IMR-90 (cell line): Measurements from ENCODE around the gene NPPC. TPM values are rescaled to one million over a fixed set of nuclear protein-coding genes. Genes with fewer than 3 reads are reported as not detected.

Experiments used
- ATAC-seq: fragments of 200-7000 bp; cut with Tn5 transposase; 2 replicates; pipeline ENCODE4 v1.9.1; 2020; ENCODE audit warnings: low read depth, mild to moderate bottlenecking, moderate library complexity
- BruUV-seq: library from RNA; stranded (reverse); fragments of 400-500 nt; replicated peaks from 2 replicates; lab custom pipeline; 2021; lab: Mats Ljungman, UMichigan
- CTCF ChIA-PET: fragments of 300-600 bp; formaldehyde crosslinking; extraction: SDS; loops from one replicate; lab custom pipeline; 2021; ENCODE audit warnings: antibody characterized with exemption; lab: Yijun Ruan, JAX
- POLR2A ChIA-PET: fragments of 300-600 bp; sonication (Branson Sonifier 250); formaldehyde crosslinking; loops from one replicate; lab custom pipeline; 2022; ENCODE audit warnings: antibody characterized with exemption; ENCODE audit not compliant: unreplicated experiment; lab: Charles Lee
- DNase-seq: peaks from one replicate; pipeline ENCODE4 v3.0.0; 2013
- H2AFZ ChIP-seq: replicated peaks from 2 replicates; pipeline ENCODE3; 2013; ENCODE audit warnings: low read length, mild to moderate bottlenecking; ENCODE audit not compliant: poor library complexity
- H2AK5ac ChIP-seq: 2 replicates; pipeline ENCODE4 v1.6.1; 2013; ENCODE audit warnings: low read depth, low read length, inconsistent platforms
- H2AK9ac ChIP-seq: replicated peaks from 2 replicates; pipeline ENCODE3; 2013; ENCODE audit warnings: mild to moderate bottlenecking, low read depth, low read length, moderate library complexity; ENCODE audit not compliant: poor library complexity
- H2BK120ac ChIP-seq: 2 replicates; pipeline ENCODE4 v1.6.1; 2013; ENCODE audit warnings: low read depth, low read length, inconsistent platforms
- H2BK15ac ChIP-seq: 3 replicates; pipeline ENCODE4 v1.6.1; 2013; ENCODE audit warnings: low read depth, low read length, inconsistent platforms
- H2BK20ac ChIP-seq: 2 replicates; pipeline ENCODE4 v1.6.1; 2013; ENCODE audit warnings: low read depth, mild to moderate bottlenecking, inconsistent platforms, low read length, moderate library complexity
- H2BK5ac ChIP-seq: 2 replicates; pipeline ENCODE4 v1.6.1; 2013; ENCODE audit warnings: mild to moderate bottlenecking, low read depth, low read length, inconsistent platforms; ENCODE audit not compliant: poor library complexity, severe bottlenecking
- H3K14ac ChIP-seq: replicated peaks from 2 replicates; pipeline ENCODE4 v1.6.1; 2013; ENCODE audit warnings: low read depth, low read length, inconsistent platforms
- H3K18ac ChIP-seq: 2 replicates; pipeline ENCODE4 v1.6.1; 2013; ENCODE audit warnings: low read depth, low read length, control low read depth
- H3K23ac ChIP-seq: 2 replicates; pipeline ENCODE4 v1.6.1; 2013; ENCODE audit warnings: low read depth, low read length, inconsistent platforms
- H3K27ac ChIP-seq: 2 replicates; pipeline ENCODE4 v1.5.1; 2013; ENCODE audit warnings: mild to moderate bottlenecking, control low read depth, low read length; ENCODE audit not compliant: insufficient read depth
- H3K27me3 ChIP-seq: 2 replicates; pipeline ENCODE4 v1.6.1; 2013; ENCODE audit warnings: low read length; ENCODE audit not compliant: control insufficient read depth, insufficient read depth
- H3K36me3 ChIP-seq: 2 replicates; pipeline ENCODE4 v1.6.1; 2013; ENCODE audit warnings: low read length, mixed read lengths; ENCODE audit not compliant: control insufficient read depth, insufficient read depth
- H3K4ac ChIP-seq: 2 replicates; pipeline ENCODE4 v1.6.1; 2013; ENCODE audit warnings: low read depth, low read length, inconsistent platforms
- H3K4me1 ChIP-seq: 2 replicates; pipeline ENCODE4 v1.6.1; 2013; ENCODE audit warnings: low read length, mixed read lengths; ENCODE audit not compliant: control insufficient read depth, insufficient read depth
- H3K4me2 ChIP-seq: 2 replicates; pipeline ENCODE4 v1.6.1; 2013; ENCODE audit warnings: low read depth, mild to moderate bottlenecking, control low read depth, low read length, moderate library complexity
- H3K4me3 ChIP-seq: 2 replicates; pipeline ENCODE4 v1.5.1; 2013; ENCODE audit warnings: low read depth, mild to moderate bottlenecking, control low read depth, low read length, moderate library complexity; ENCODE audit not compliant: insufficient read depth
- H3K56ac ChIP-seq: 2 replicates; pipeline ENCODE4 v1.6.1; 2013; ENCODE audit warnings: low read length, inconsistent platforms; ENCODE audit not compliant: insufficient read depth; ENCODE audit errors: extremely low read depth
- H3K79me1 ChIP-seq, 2 experiments: 2 replicates each; pipeline ENCODE4 v1.6.1; 2013; ENCODE audit warnings: low read length in 2 of 2, inconsistent platforms in 1 of 2, low read depth in 1 of 2
- H3K9ac ChIP-seq: 2 replicates; pipeline ENCODE4 v1.6.1; 2013; ENCODE audit warnings: low read depth, low read length, control low read depth
- H3K9me1 ChIP-seq: 2 replicates; pipeline ENCODE4 v1.6.1; 2013; ENCODE audit warnings: low read length, inconsistent platforms; ENCODE audit not compliant: insufficient read depth
- H3K9me3 ChIP-seq: 2 replicates; pipeline ENCODE4 v1.6.1; 2013; ENCODE audit warnings: low read length; ENCODE audit not compliant: control insufficient read depth, insufficient read depth
- H4K20me1 ChIP-seq: 2 replicates; pipeline ENCODE4 v1.6.1; 2013; ENCODE audit warnings: low read length, inconsistent platforms; ENCODE audit not compliant: insufficient read depth
- H4K5ac ChIP-seq: 2 replicates; pipeline ENCODE4 v1.6.1; 2013; ENCODE audit warnings: mild to moderate bottlenecking, low read depth, low read length, control low read depth
- H4K8ac ChIP-seq, 2 experiments: 2 replicates each; pipeline ENCODE4 v1.6.1; 2013; ENCODE audit warnings: low read depth in 2 of 2, low read length in 2 of 2, control low read depth in 1 of 2, inconsistent platforms in 1 of 2
- H4K91ac ChIP-seq: 2 replicates; pipeline ENCODE4 v1.6.1; 2013; ENCODE audit warnings: low read depth, low read length, inconsistent platforms; ENCODE audit not compliant: insufficient read depth
- BHLHE40 ChIP-seq: fragments of 150-350 bp; IDR thresholded peaks from 2 replicates; pipeline ENCODE4 v1.6.1; 2016; ENCODE audit warnings: mild to moderate bottlenecking, low read depth, low read length
- FOS ChIP-seq: fragments of 150-350 bp; IDR thresholded peaks from 2 replicates; pipeline ENCODE4 v1.6.1; 2016; ENCODE audit warnings: low read depth, low read length
- MAFK ChIP-seq: IDR thresholded peaks from 2 replicates; pipeline ENCODE4 v1.6.1; 2012; ENCODE audit warnings: low read depth, low read length, improper control_type of control experiment
- RAD21 ChIP-seq: IDR thresholded peaks from 2 replicates; pipeline ENCODE4 v1.6.1; 2012; ENCODE audit warnings: low read length, improper control_type of control experiment
- SMC3 ChIP-seq: fragments of 150-350 bp; IDR thresholded peaks from 2 replicates; pipeline ENCODE4 v1.6.1; 2016; ENCODE audit warnings: low read depth, mild to moderate bottlenecking, antibody characterized with exemption, low read length, moderate library complexity
- WGBS, 2 experiments: methylation state at CpG; one replicate each; pipeline versions ENCODE4 v1.1.5 to v1.1.7; 2013; ENCODE audit warnings: missing lambda C conversion rate in 2 of 2; ENCODE audit not compliant: insufficient read length in 1 of 2; ENCODE audit errors: extremely low coverage in 2 of 2; 5-methylcytosine and 5-hydroxymethylcytosine counted together
- dilution Hi-C: fragments of 300-500 bp; cut with HindIII; formaldehyde crosslinking; loops from one replicate; pipeline ENCODE4 v1.14.3; 2018; ENCODE audit warnings: low sequenced_read_pairs; ENCODE audit not compliant: unreplicated experiment
- in situ Hi-C: fragments of 300-500 bp; cut with MboI; formaldehyde crosslinking; loops from 3 replicates; pipeline ENCODE4 v1.14.3; 2019; ENCODE audit warnings: low sequenced_read_pairs, inconsistent platforms, mixed read lengths
- intact Hi-C: fragments of 100-400 bp; cut with micrococcal nuclease; formaldehyde crosslinking; loops from 2 replicates; pipeline ENCODE4 v1.10.0; 2022
- polyA plus RNA-seq, 3 experiments: library from polyadenylated mRNA; depleted of rRNA; stranded (reverse); fragments of >200 nt; gene quantifications; 2 replicates each; pipeline ENCODE4 v1.2.3, GENCODE V29; 2012; ENCODE audit warnings: low replicate concordance in 1 of 3
- total RNA-seq: library from RNA; depleted of rRNA; stranded (reverse); fragments of >200 nt; gene quantifications from 2 replicates; pipeline ENCODE4 v1.2.3, GENCODE V29; 2012

Gene NPPC
- total and polyA plus RNA-seq, 2 of the 4 experiments (the other 2 are of a cell fraction): 0.22 to 0.36 TPM

DNA sequence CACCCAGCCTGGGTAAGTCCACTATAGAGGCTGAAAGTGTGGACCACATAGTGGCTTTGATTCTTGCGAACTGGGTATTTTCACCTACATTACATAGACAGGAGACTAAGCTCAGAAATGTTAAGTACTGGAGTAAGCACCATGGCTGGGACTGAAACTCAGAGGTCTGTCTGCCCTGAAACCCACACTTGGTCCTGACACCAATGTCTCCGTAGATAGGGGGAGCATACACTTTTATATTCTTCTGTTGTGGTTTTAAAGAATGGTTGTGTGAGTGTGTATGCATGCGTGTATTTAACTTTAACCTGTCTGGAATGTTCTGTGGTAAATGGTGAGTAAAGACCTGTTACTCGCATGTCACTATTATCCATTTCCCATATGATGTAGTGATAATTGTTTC, 10.3 kb upstream of the NPPC start:
- Histone ChIP-seq H3K27ac (no peak overlapping the region), H2BK20ac (no peak overlapping the region), H2BK5ac (no peak overlapping the region), H2AK5ac (no peak overlapping the region), H2BK15ac (no peak overlapping the region), H3K4me1 (no peaks in the 10 kb centered on the region), H4K8ac (no peak overlapping the region), H3K23ac (no peak overlapping the region), H2AFZ (no peak overlapping the region), H3K27me3 (peaks cover 38% of the 10 kb centered on the region), H4K5ac (no peak overlapping the region), H4K91ac (no peak overlapping the region), H4K20me1 (no peaks in the 10 kb centered on the region), H3K79me1 (no peaks in the 10 kb centered on the region), H3K56ac (no peak overlapping the region), H3K18ac (no peak overlapping the region), H3K4me3 (no peak overlapping the region), H3K4ac (no peak overlapping the region), H3K36me3 (no peaks in the 10 kb centered on the region), H3K9ac (no peak overlapping the region), H2BK120ac (no peak overlapping the region), H3K4me2 (no peak overlapping the region), H2AK9ac (no peak overlapping the region), H3K9me3 (no peaks in the 10 kb centered on the region), H3K14ac (no peak overlapping the region), H3K9me1 (no peaks in the 10 kb centered on the region; the same call in 1 of the 2 replicates)
- BruUV-seq: no TSS peak
- intact Hi-C loops (no loop called here), dilution Hi-C loops (no loop called here), in situ Hi-C loops (no loop called here)
- POLR2A ChIA-PET: no interaction called here
- TF ChIP-seq SMC3 (no peak), RAD21 (no peak), MAFK (no peak), BHLHE40 (no peak), FOS (no peak)
- no peak for DNase-seq
- CTCF ChIA-PET: no interaction called here
- WGBS, 2 experiments: no CpG with 5 or more reads among the region's 4 CpGs
- ATAC-seq: no peak
